ENCODE data around the gene LRIG2. TPM values are rescaled to one million over a fixed set of nuclear protein-coding genes. Genes with fewer than 3 reads are reported as not detected.

The LRIG2 gene
- total and polyA plus RNA-seq, 9 of the 15 experiments (the other 6 are each of a cell fraction or from before 2014, with no cell fraction given) = 1.8 to 28.1 (median 11.5) TPM

GRCh38 chr1:113147073-113147625 lies 74.2 kb downstream of the LRIG2 start:
- DNase-seq (ENCODE audit: extremely low read depth in 1 of 4, low spot score in 3 of 4) (no peak), FAIRE-seq (no peak), ATAC-seq (peak; percentile 17)
- Histone ChIP-seq H3K79me2 (ENCODE audit: control insufficient read depth, insufficient read depth, low read length) (no peaks in the 10 kb centered on the region), H3K36me3 (ENCODE audit: control insufficient read depth, insufficient read depth, low read length) (no peaks in the 10 kb centered on the region), H3K4me1 (replicated peaks in 1 of 2; ENCODE audit: control insufficient read depth in 2 of 2, insufficient read depth in 2 of 2, low read length in 2 of 2) (peaks cover 3 to 25% of the 10 kb centered on the region in 2 experiments; a peak in 4 of 5 replicates), H3K4me2 (ENCODE audit: insufficient read depth, low read length) (peak overlapping the region; percentile 30; the same call in 1 of the 2 replicates), H3K9ac (ENCODE audit: insufficient read depth in 1 of 2, low read depth in 2 of 2, low read length in 2 of 2) (no peak overlapping the region), H3K9me3 (replicated peaks; ENCODE audit: control insufficient read depth, insufficient read depth, low read depth, low read length) (no peaks in the 10 kb centered on the region), H3K27me3 (ENCODE audit: control insufficient read depth in 2 of 2, insufficient read depth in 2 of 2, low read length in 2 of 2) (no peaks in the 10 kb centered on the region), H4K20me1 (replicated peaks; ENCODE audit: control insufficient read depth, insufficient read depth, low read length) (no peaks in the 10 kb centered on the region), H2AFZ (ENCODE audit: low read depth, low read length) (peak overlapping the region; percentile 56), H3K9me1 (ENCODE audit: control insufficient read depth, insufficient read depth, low read length) (no peaks in the 10 kb centered on the region), H3K4me3 (no peak overlapping the region), H3K27ac (ENCODE audit: extremely low read depth, low read depth, low read length) (no peak overlapping the region)
- ChIA-PET POLR2A (interaction anchor here (0.6 to 1.5 kb wide), 7 partner anchors 11 to 612 kb away, joined by 3 to 5 read pairs (median 3); partner anchors contain the start of gene PHTF1), CTCF (ENCODE audit: low intra/inter-chr PET ratio) (no interaction called here)
- in situ Hi-C loops (cut with MboI) = loop anchor here (10.0 kb wide), 1 partner anchor 308 kb away; no protein-coding TSS in a partner anchor
- WGBS (ENCODE audit: insufficient coverage, low coverage, missing lambda C conversion rate) = 39% methylated on average over 3 of the region's 3 CpGs
- intact Hi-C loops (cut with micrococcal nuclease) = loop anchor here (10.0 kb wide), 2 partner anchors 342 to 432 kb away; partner anchors contain the start of gene PPM1J
- TF ChIP-seq ELF4 (CRISPR knock-in tag; IDR thresholded peaks at IDR 0.05) = no peak
- BruUV-seq (replicated peaks) = no TSS peak

- no TSS peak for BruUV-seq (replicated peaks)
- DNase-seq (ENCODE audit: extremely low read depth in 1 of 4, low spot score in 3 of 4) (no peak), ATAC-seq (no peak), FAIRE-seq (no peak)
- no peaks in the 10 kb centered on the region for H3K27me3 ChIP-seq (ENCODE audit: control insufficient read depth in 2 of 2, insufficient read depth in 2 of 2, low read length in 2 of 2)
- H3K4me1 ChIP-seq (replicated peaks in 1 of 2; ENCODE audit: control insufficient read depth in 2 of 2, insufficient read depth in 2 of 2, low read length in 2 of 2) = peaks cover 0 to 18% of the 10 kb centered on the region in 2 experiments; a peak in 3 of 5 replicates
- no peak overlapping the region for H3K4me2 ChIP-seq (ENCODE audit: insufficient read depth, low read length)
- intact Hi-C loops (cut with micrococcal nuclease) = loop anchor here (10.0 kb wide), 2 partner anchors 343 to 433 kb away; partner anchors contain the start of gene PPM1J
- no peak overlapping the region for H2AFZ ChIP-seq (ENCODE audit: low read depth, low read length)
- no peaks in the 10 kb centered on the region for H3K79me2 ChIP-seq (ENCODE audit: control insufficient read depth, insufficient read depth, low read length)
- H3K9ac ChIP-seq (ENCODE audit: insufficient read depth in 1 of 2, low read depth in 2 of 2, low read length in 2 of 2) = no peak overlapping the region
- no peaks in the 10 kb centered on the region for H3K36me3 ChIP-seq (ENCODE audit: control insufficient read depth, insufficient read depth, low read length)
- no peaks in the 10 kb centered on the region for H3K9me3 ChIP-seq (replicated peaks; ENCODE audit: control insufficient read depth, insufficient read depth, low read depth, low read length)
- H3K4me3 ChIP-seq = no peak overlapping the region
- 58% methylated on average over 4 of the region's 4 CpGs for WGBS (ENCODE audit: insufficient coverage, low coverage, missing lambda C conversion rate)
- H4K20me1 ChIP-seq (replicated peaks; ENCODE audit: control insufficient read depth, insufficient read depth, low read length) = no peaks in the 10 kb centered on the region
- CTCF ChIA-PET (ENCODE audit: low intra/inter-chr PET ratio) = no interaction called here
- POLR2A ChIA-PET = interaction anchor here (0.8 to 1.5 kb wide), 4 partner anchors 12 to 244 kb away, joined by 3 to 4 read pairs (median 3); no protein-coding TSS in a partner anchor
- no peaks in the 10 kb centered on the region for H3K9me1 ChIP-seq (ENCODE audit: control insufficient read depth, insufficient read depth, low read length)
- in situ Hi-C loops (cut with MboI) = loop anchor here (10.0 kb wide), 1 partner anchor 307 kb away; no protein-coding TSS in a partner anchor
- no peak overlapping the region for H3K27ac ChIP-seq (ENCODE audit: extremely low read depth, low read depth, low read length)
- no peak for TF ChIP-seq GTF2F1 (IDR thresholded peaks at IDR 0.05; ENCODE audit: low read depth, low read length)
- TF ChIP-seq RAD21 (CRISPR knock-in tag; conservative IDR thresholded peaks at IDR 0.05 in 1 of 2, IDR thresholded peaks at IDR 0.05 in 1 of 2) = no peak
- no peak for TF ChIP-seq GMEB1 (CRISPR knock-in tag; IDR thresholded peaks at IDR 0.05)
- TF ChIP-seq ZBTB43 (CRISPR knock-in tag; IDR thresholded peaks at IDR 0.05) = no peak
- TF ChIP-seq HDAC8 (tag; IDR thresholded peaks at IDR 0.05) = no peak
These were observed 74.8 kb downstream of the LRIG2 start for GRCh38 chr1:113147826-113148225.
